H9 (cell line): Measurements from ENCODE around the gene E4F1. TPM values are rescaled to one million over a fixed set of nuclear protein-coding genes. Genes with fewer than 3 reads are reported as not detected.

ENCODE experiments used
- DNase-seq: peaks from one replicate; pipeline ENCODE4 v3.0.0-alpha.2; 2017
- H2AFZ ChIP-seq: one replicate; pipeline ENCODE4 v1.6.1; 2013; ENCODE audit warnings: mild to moderate bottlenecking, low read length, control low read depth, moderate library complexity
- H2AK5ac ChIP-seq: 2 replicates; pipeline ENCODE4 v1.6.1; 2013; ENCODE audit warnings: low read length, control low read depth, mixed read lengths; ENCODE audit not compliant: insufficient read length
- H2BK120ac ChIP-seq: one replicate; pipeline ENCODE4 v1.6.1; 2013; ENCODE audit warnings: low read depth, mild to moderate bottlenecking, low read length, control low read depth, inconsistent platforms; ENCODE audit not compliant: poor library complexity, severe bottlenecking
- H2BK12ac ChIP-seq: 2 replicates; pipeline ENCODE4 v1.6.1; 2013; ENCODE audit warnings: low read length, control low read depth, mixed read lengths, low read depth; ENCODE audit not compliant: insufficient read length
- H2BK15ac ChIP-seq: 2 replicates; pipeline ENCODE4 v1.6.1; 2013; ENCODE audit warnings: low read depth, low read length, control low read depth
- H2BK20ac ChIP-seq: one replicate; pipeline ENCODE4 v1.6.1; 2013; ENCODE audit warnings: low read depth, mild to moderate bottlenecking, low read length, control low read depth, inconsistent platforms; ENCODE audit not compliant: poor library complexity, severe bottlenecking
- H2BK5ac ChIP-seq: 2 replicates; pipeline ENCODE4 v1.6.1; 2013; ENCODE audit warnings: low read length, control low read depth, mixed read lengths; ENCODE audit not compliant: insufficient read length
- H3K14ac ChIP-seq: 2 replicates; pipeline ENCODE4 v1.6.1; 2013; ENCODE audit warnings: low read length, control low read depth; ENCODE audit not compliant: insufficient read depth
- H3K18ac ChIP-seq: 2 replicates; pipeline ENCODE4 v1.6.1; 2013; ENCODE audit warnings: low read depth, mild to moderate bottlenecking, mixed read lengths, low read length, control low read depth; ENCODE audit not compliant: insufficient read length
- H3K23ac ChIP-seq: 2 replicates; pipeline ENCODE4 v1.6.1; 2013; ENCODE audit warnings: low read length, control low read depth, mixed read lengths, low read depth; ENCODE audit not compliant: insufficient read length
- H3K23me2 ChIP-seq: 2 replicates; pipeline ENCODE4 v1.6.1; 2013; ENCODE audit warnings: low read depth, mild to moderate bottlenecking, mixed read lengths, low read length, control low read depth; ENCODE audit not compliant: insufficient read length, poor library complexity, severe bottlenecking
- H3K27ac ChIP-seq: 2 replicates; pipeline ENCODE4 v1.5.1; 2013; ENCODE audit warnings: low read length, control low read depth, mixed read lengths, low read depth; ENCODE audit not compliant: insufficient read length
- H3K27me3 ChIP-seq: 2 replicates; pipeline ENCODE4 v1.6.1; 2013; ENCODE audit warnings: low read length, control low read depth, inconsistent platforms; ENCODE audit not compliant: insufficient read depth
- H3K4ac ChIP-seq: 2 replicates; pipeline ENCODE4 v1.6.1; 2013; ENCODE audit warnings: low read depth, mild to moderate bottlenecking, control low read depth, inconsistent platforms, low read length, moderate library complexity
- H3K4me1 ChIP-seq: 2 replicates; pipeline ENCODE4 v1.6.1; 2013; ENCODE audit warnings: low read length, control low read depth, inconsistent platforms; ENCODE audit not compliant: insufficient read depth
- H3K4me2 ChIP-seq: 2 replicates; pipeline ENCODE4 v1.6.1; 2013; ENCODE audit warnings: low read length, control low read depth, mixed read lengths; ENCODE audit not compliant: insufficient read length, insufficient read depth
- H3K56ac ChIP-seq: 2 replicates; pipeline ENCODE4 v1.6.1; 2013; ENCODE audit warnings: low read depth, mild to moderate bottlenecking, mixed read lengths, low read length, control low read depth; ENCODE audit not compliant: insufficient read length
- H3K79me1 ChIP-seq: 2 replicates; pipeline ENCODE4 v1.6.1; 2013; ENCODE audit warnings: low read depth, mild to moderate bottlenecking, moderate library complexity, low read length, control low read depth, inconsistent platforms; ENCODE audit not compliant: insufficient read depth, poor library complexity, severe bottlenecking
- H3K79me2 ChIP-seq: 2 replicates; pipeline ENCODE4 v1.6.1; 2013; ENCODE audit warnings: low read length, control low read depth, inconsistent platforms; ENCODE audit not compliant: insufficient read depth
- H3K9ac ChIP-seq: 2 replicates; pipeline ENCODE4 v1.6.1; 2013; ENCODE audit warnings: low read length, control low read depth, mixed read lengths; ENCODE audit not compliant: insufficient read length; ENCODE audit errors: extremely low read depth
- H3K9me3 ChIP-seq: one replicate; pipeline ENCODE4 v1.6.1; 2013; ENCODE audit warnings: low read depth, low read length, inconsistent platforms; ENCODE audit not compliant: control insufficient read depth
- H3T11ph ChIP-seq: one replicate; pipeline ENCODE4 v1.6.1; 2013; ENCODE audit warnings: mild to moderate bottlenecking, low read length, control low read depth, inconsistent platforms
- H4K20me1 ChIP-seq: one replicate; pipeline ENCODE4 v1.6.1; 2013; ENCODE audit not compliant: control insufficient read depth, insufficient read length, insufficient read depth
- H4K5ac ChIP-seq: 2 replicates; pipeline ENCODE4 v1.6.1; 2013; ENCODE audit warnings: low read depth, mild to moderate bottlenecking, mixed read lengths, low read length, control low read depth; ENCODE audit not compliant: insufficient read length
- H4K8ac ChIP-seq: replicated peaks from 2 replicates; pipeline ENCODE4 v1.6.1; 2013; ENCODE audit warnings: low read length, control low read depth, mixed read lengths, low read depth; ENCODE audit not compliant: insufficient read length
- H4K91ac ChIP-seq: 2 replicates; pipeline ENCODE4 v1.6.1; 2013; ENCODE audit warnings: low read depth, mild to moderate bottlenecking, moderate library complexity, mixed read lengths, low read length, control low read depth; ENCODE audit not compliant: insufficient read length
- H3K27ac Mint-ChIP-seq, 3 experiments: 2 replicates in 2 of 3; 3 replicates in 1 of 3; pipeline ENCODE4 v1.8.0; 2020 to 2021; ENCODE audit warnings: mixed read lengths in 3 of 3, mild to moderate bottlenecking in 1 of 3, moderate library complexity in 1 of 3
- H3K27me3 Mint-ChIP-seq: 2 replicates; pipeline ENCODE4 v1.8.0; 2021; ENCODE audit warnings: low read depth, mild to moderate bottlenecking, moderate library complexity, mixed read lengths
- H3K36me3 Mint-ChIP-seq, 3 experiments: 2 replicates in 2 of 3; 3 replicates in 1 of 3; pipeline ENCODE4 v1.8.0; 2020 to 2021; ENCODE audit warnings: low read depth in 3 of 3, mixed read lengths in 3 of 3; ENCODE audit not compliant: insufficient read depth in 1 of 3
- H3K4me1 Mint-ChIP-seq, 2 experiments: 2 replicates each; pipeline ENCODE4 v1.8.0; 2020; ENCODE audit warnings: mixed read lengths in 2 of 2
- H3K4me3 Mint-ChIP-seq, 2 experiments: 2 replicates in 1 of 2; 3 replicates in 1 of 2; pipeline ENCODE4 v1.8.0; 2020 to 2021; ENCODE audit warnings: mild to moderate bottlenecking in 2 of 2, mixed read lengths in 2 of 2, moderate library complexity in 1 of 2
- H3K9me3 Mint-ChIP-seq, 2 experiments: 2 replicates in 1 of 2; 3 replicates in 1 of 2; pipeline ENCODE4 v1.8.0; 2020; ENCODE audit warnings: mild to moderate bottlenecking in 2 of 2, mixed read lengths in 2 of 2, moderate library complexity in 1 of 2
- CTCF ChIP-seq: fragments of 200-600 bp; sonication (generic); conservative IDR thresholded peaks from 3 replicates; pipeline ENCODE4 v1.8.0; 2021; ENCODE audit warnings: antibody characterized with exemption, mild to moderate bottlenecking
- WGBS: extraction: QIAGEN DNeasy Blood & Tissue Kit; methylation state at CpG from one replicate; pipeline ENCODE4 v1.1.7; 2013; ENCODE audit warnings: missing lambda C conversion rate, low lambda C conversion rate, mixed read lengths; ENCODE audit not compliant: insufficient read length; ENCODE audit errors: extremely low coverage; 5-methylcytosine and 5-hydroxymethylcytosine counted together
- total RNA-seq: library from RNA; stranded (reverse); gene quantifications from 2 replicates; pipeline ENCODE4 v1.2.1, GENCODE V29; 2021

Gene E4F1
- total RNA-seq, 1 experiment from 2014 or later, result 35.9 TPM

DNA sequence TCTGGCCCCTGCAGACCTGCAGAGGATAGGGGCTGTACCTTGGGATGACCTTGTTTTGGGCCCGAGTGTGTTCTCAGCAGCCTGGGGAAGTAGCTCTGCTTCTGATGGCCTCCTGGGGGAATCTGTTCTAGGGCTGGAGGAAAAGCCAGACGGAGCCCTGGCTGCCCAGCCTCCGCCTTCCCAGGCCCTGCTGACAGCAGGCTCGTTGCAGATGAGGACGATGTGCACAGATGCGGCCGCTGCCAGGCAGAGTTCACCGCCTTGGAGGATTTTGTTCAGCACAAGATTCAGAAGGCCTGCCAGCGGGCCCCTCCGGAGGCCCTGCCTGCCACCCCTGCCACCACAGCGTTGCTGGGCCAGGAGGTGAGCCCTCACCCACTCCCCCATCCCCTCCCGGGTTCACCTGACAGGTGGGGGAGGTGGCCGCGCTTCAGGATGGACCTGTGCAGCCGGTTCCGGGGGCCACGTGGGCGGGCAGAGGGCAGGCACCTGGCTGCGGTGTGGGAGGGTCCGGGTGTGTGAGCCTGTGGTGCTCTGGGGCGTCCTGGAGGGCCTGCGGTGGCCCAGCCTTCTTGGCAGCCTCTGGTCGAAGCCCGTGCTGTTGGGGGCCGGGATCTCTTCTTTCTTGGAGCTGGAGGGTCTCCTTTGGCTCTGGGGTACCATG, 4.9 kb downstream of the E4F1 start:
- Histone ChIP-seq H2AFZ (no peak overlapping the region), H3K4me2 (no peak overlapping the region), H2BK120ac (no peak overlapping the region), H3K14ac (no peak overlapping the region; the same call in 1 of the 2 replicates), H2BK12ac (no peak overlapping the region), H2BK5ac (no peak overlapping the region), H4K5ac (no peak overlapping the region), H3K27ac (no peak overlapping the region), H3K9me3 (no peaks in the 10 kb centered on the region), H4K8ac (no peak overlapping the region), H2AK5ac (no peak overlapping the region), H3K18ac (no peak overlapping the region), H3K79me2 (peaks cover 5% of the 10 kb centered on the region; the same call in 1 of the 2 replicates), H4K20me1 (no peaks in the 10 kb centered on the region), H3K9ac (no peak overlapping the region), H3K27me3 (no peaks in the 10 kb centered on the region), H3K4ac (no peak overlapping the region), H3K4me1 (no peaks in the 10 kb centered on the region), H3K23me2 (no peaks in the 10 kb centered on the region), H2BK20ac (no peak overlapping the region), H4K91ac (no peak overlapping the region), H3T11ph (no peak overlapping the region), H3K23ac (no peak overlapping the region), H2BK15ac (no peak overlapping the region), H3K79me1 (no peaks in the 10 kb centered on the region), H3K56ac (no peak overlapping the region)
- no peak for DNase-seq
- TF ChIP-seq CTCF, result no peak
- peaks cover 0 to 22% (median 14%) of the 10 kb centered on the region in 3 experiments; a peak in 6 of 7 replicates for H3K36me3 Mint-ChIP-seq
- no peak overlapping the region; a peak in 1 of 5 replicates for H3K4me3 Mint-ChIP-seq
- no peaks in the 10 kb centered on the region for H3K9me3 Mint-ChIP-seq
- H3K4me1 Mint-ChIP-seq, result peaks cover 3% of the 10 kb centered on the region in 2 experiments; a peak in 1 of 4 replicates
- H3K27ac Mint-ChIP-seq, result peak overlapping the region in 1 of 3 experiments; percentile 90; a peak in 1 of 7 replicates
- no peaks in the 10 kb centered on the region for H3K27me3 Mint-ChIP-seq
- WGBS, result no CpG with 5 or more reads among the region's 25 CpGs
